Panc1 (cell line): ENCODE data around the gene HOXA11. TPM values are rescaled to one million over a fixed set of nuclear protein-coding genes. Genes with fewer than 3 reads are reported as not detected.
A peak's percentile ranks its signal among the peaks of the same experiment; 100 is the strongest.

ENCODE experiments used
- ATAC-seq: fragments of 200-7000 bp; cut with Tn5 transposase; 2 replicates; pipeline ENCODE4 v1.9.1; 2020; ENCODE audit warnings: mild to moderate bottlenecking, moderate library complexity
- BruUV-seq: library from RNA; stranded (reverse); fragments of 400-500 nt; replicated peaks from 2 replicates; lab custom pipeline; 2021; lab: Mats Ljungman, UMichigan
- CTCF ChIA-PET: fragments of 300-600 bp; sonication (Branson Sonifier 250); formaldehyde crosslinking; loops from one replicate; lab custom pipeline; 2022; ENCODE audit warnings: antibody characterized with exemption; lab: Charles Lee
- POLR2A ChIA-PET: fragments of 300-600 bp; sonication (Branson Sonifier 250); formaldehyde crosslinking; loops from one replicate; lab custom pipeline; 2022; ENCODE audit warnings: antibody characterized with exemption; lab: Charles Lee
- DNase-seq: peaks from one replicate; pipeline ENCODE4 v3.0.0-alpha.2; 2010; ENCODE audit warnings: low read depth, low spot score
- H3K27ac ChIP-seq: 2 replicates; pipeline ENCODE4 v1.5.1; 2011; ENCODE audit warnings: mild to moderate bottlenecking, low read length, inconsistent platforms
- H3K27me3 ChIP-seq: fragments of 200-500 bp; sonication (Bioruptor generic); 2 replicates; pipeline ENCODE4 v1.6.0; 2014; ENCODE audit warnings: low read length, inconsistent platforms; ENCODE audit not compliant: control insufficient read depth, insufficient read depth
- H3K36me3 ChIP-seq: fragments of 200-500 bp; sonication (Bioruptor generic); 2 replicates; pipeline ENCODE4 v1.5.1; 2014; ENCODE audit warnings: inconsistent platforms, mild to moderate bottlenecking, low read length, moderate library complexity; ENCODE audit not compliant: control insufficient read depth, insufficient read depth
- H3K4me1 ChIP-seq: 2 replicates; pipeline ENCODE4 v1.5.1; 2011; ENCODE audit warnings: inconsistent platforms, mild to moderate bottlenecking, low read length, moderate library complexity; ENCODE audit not compliant: control insufficient read depth, insufficient read depth
- H3K4me3 ChIP-seq, 2 experiments: 2 replicates each; pipeline ENCODE4 v1.5.1; 2011 to 2012; ENCODE audit warnings: low read depth in 2 of 2, low read length in 2 of 2, mild to moderate bottlenecking in 2 of 2, inconsistent platforms in 1 of 2, moderate library complexity in 1 of 2
- H3K9me3 ChIP-seq: fragments of 200-500 bp; sonication (Bioruptor generic); 2 replicates; pipeline ENCODE4 v1.5.1; 2014; ENCODE audit warnings: low read depth, mild to moderate bottlenecking, inconsistent platforms, low read length, moderate library complexity; ENCODE audit not compliant: control insufficient read depth, insufficient read depth
- CTCF ChIP-seq: fragments of 450-650 bp; IDR thresholded peaks from 2 replicates; pipeline ENCODE4 v1.5.1; 2017; ENCODE audit warnings: mild to moderate bottlenecking
- POLR2AphosphoS5 ChIP-seq: IDR thresholded peaks from 2 replicates; pipeline ENCODE4 v1.6.1; 2012; ENCODE audit warnings: mild to moderate bottlenecking, low read depth, low read length, moderate library complexity
- REST ChIP-seq, 2 experiments: IDR thresholded peaks; 2 replicates each; pipeline ENCODE4 v1.6.1; 2011 to 2012; ENCODE audit warnings: low read depth in 2 of 2, control low read depth in 1 of 2, low read length in 1 of 2, mild to moderate bottlenecking in 1 of 2, moderate library complexity in 1 of 2; ENCODE audit not compliant: insufficient read depth in 1 of 2
- SIN3A ChIP-seq: IDR thresholded peaks from 2 replicates; pipeline ENCODE4 v1.6.1; 2012; ENCODE audit warnings: low read depth, mild to moderate bottlenecking, low read length, moderate library complexity, borderline replicate concordance; ENCODE audit not compliant: insufficient read depth
- TCF7L2 ChIP-seq: IDR thresholded peaks from 2 replicates; pipeline ENCODE4 v1.6.1; 2011; ENCODE audit warnings: mild to moderate bottlenecking, low read depth, low read length, inconsistent platforms
- in situ Hi-C: cut with HindIII; loops from 2 replicates; pipeline ENCODE4 v1.10.0; 2016; ENCODE audit warnings: low sequenced_read_pairs, low pct_unique_long_range_greater_than_20kb
- intact Hi-C: fragments of 100-400 bp; cut with micrococcal nuclease; formaldehyde crosslinking; loops from one replicate; pipeline ENCODE4 v1.10.0; 2022; ENCODE audit not compliant: unreplicated experiment
- total RNA-seq: library from RNA; stranded (reverse); gene quantifications from one replicate; pipeline ENCODE4 v1.2.1, GENCODE V29; 2021; ENCODE audit not compliant: unreplicated experiment

Gene HOXA11
- total RNA-seq, 1 experiment from 2014 or later, result 0.57 TPM

- Histone ChIP-seq H3K4me1 (0 out of 2 replicates have a peak, but pooled peaks cover 3% of the 10 kb centered on the region), H3K36me3 (no peaks in the 10 kb centered on the region; the same call in 1 of the 2 replicates), H3K9me3 (no peaks in the 10 kb centered on the region), H3K4me3 (no peak overlapping the region), H3K27me3 (no peaks in the 10 kb centered on the region), H3K27ac (no peak overlapping the region)
- BruUV-seq, result no TSS peak
- intact Hi-C loops (no loop called here), in situ Hi-C loops (no loop called here)
- CTCF ChIA-PET, result interaction anchor here (0.6 kb wide), 2 partner anchors 65 to 301 kb away, joined by 3 to 8 read pairs; no protein-coding TSS in a partner anchor
- POLR2A ChIA-PET, result no interaction called here
- TF ChIP-seq REST (IDR thresholded peaks at IDR 0.05; ENCODE audit: insufficient read depth in 1 of 2, low read depth in 2 of 2, low read length in 1 of 2) (no peak), POLR2AphosphoS5 (no peak), TCF7L2 (no peak), SIN3A (no peak), CTCF (no peak)
- DNase-seq, result no peak
- no peak for ATAC-seq
These were observed 27.9 kb downstream of the HOXA11 start for GRCh38 chr7:27156916-27157701.

- Histone ChIP-seq H3K4me3 (no peak within 1 kb of the TSS), H3K36me3 (no peaks in the 10 kb centered on the region; the same call in 1 of the 2 replicates), H3K4me1 (0 out of 2 replicates have a peak, but pooled peaks cover 3% of the 10 kb centered on the region), H3K27me3 (no peaks in the 10 kb centered on the region), H3K27ac (peak within 1 kb of the TSS; percentile 45; the same call in 1 of the 2 replicates), H3K9me3 (no peaks in the 10 kb centered on the region)
- DNase-seq (no peak), ATAC-seq (no peak)
- in situ Hi-C loops (no loop called here), intact Hi-C loops (no loop called here)
- ChIA-PET POLR2A (no interaction called here), CTCF (interaction anchor here (0.6 kb wide), 2 partner anchors 65 to 300 kb away, joined by 3 to 8 read pairs; no protein-coding TSS in a partner anchor)
- no peak for TF ChIP-seq POLR2AphosphoS5
- TF ChIP-seq REST (IDR thresholded peaks at IDR 0.05; ENCODE audit: insufficient read depth in 1 of 2, low read depth in 2 of 2, low read length in 1 of 2), result no peak
- TF ChIP-seq CTCF, result no peak
- no peak for TF ChIP-seq TCF7L2
- TF ChIP-seq SIN3A, result no peak
- no TSS peak for BruUV-seq
These were observed 28.5 kb downstream of the HOXA11 start, which contains the start of gene HOXA7 for GRCh38 chr7:27156508-27156898. Gene HOXA7, minus strand, starts transcription at chr7:27156675. Its CDS starts 130 bp downstream, at chr7:27156545.
